IPS-18c (cell line): ENCODE results near the gene GLIS1.

Experiments used
- H3K4me3 ChIP-seq: 2 replicates; pipeline ENCODE4 v1.7.0; 2013; ENCODE audit warnings: low read depth, mild to moderate bottlenecking, low read length, moderate library complexity; ENCODE audit not compliant: insufficient read depth
- H3K9me3 ChIP-seq: one replicate; pipeline ENCODE4 v1.6.1; 2013; ENCODE audit warnings: mild to moderate bottlenecking, low read length, moderate library complexity; ENCODE audit not compliant: control insufficient read depth, insufficient read depth

GLIS1 gene

DNA sequence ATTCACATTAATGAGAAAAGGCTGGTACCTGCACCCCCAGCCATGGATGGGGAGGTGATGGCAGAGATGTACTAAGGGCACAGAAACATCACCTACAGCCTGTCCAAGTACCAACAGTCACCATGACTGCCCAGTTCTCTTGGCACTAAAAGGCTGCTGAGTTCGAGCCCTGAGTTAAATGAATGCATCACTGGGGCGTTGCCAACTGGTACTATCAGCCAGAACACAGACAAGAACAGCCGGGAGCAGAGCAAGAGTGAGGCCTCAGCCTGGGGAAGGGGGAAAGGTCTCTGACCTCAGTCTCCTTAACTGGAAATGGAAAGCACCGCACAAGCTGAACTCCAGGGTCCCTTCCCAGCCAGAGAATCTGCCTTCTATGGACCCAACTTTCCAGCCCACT is 60.5 kb downstream of the GLIS1 start:
- Histone ChIP-seq H3K9me3 (no peaks in the 10 kb centered on the region), H3K4me3 (no peak overlapping the region)

DNA sequence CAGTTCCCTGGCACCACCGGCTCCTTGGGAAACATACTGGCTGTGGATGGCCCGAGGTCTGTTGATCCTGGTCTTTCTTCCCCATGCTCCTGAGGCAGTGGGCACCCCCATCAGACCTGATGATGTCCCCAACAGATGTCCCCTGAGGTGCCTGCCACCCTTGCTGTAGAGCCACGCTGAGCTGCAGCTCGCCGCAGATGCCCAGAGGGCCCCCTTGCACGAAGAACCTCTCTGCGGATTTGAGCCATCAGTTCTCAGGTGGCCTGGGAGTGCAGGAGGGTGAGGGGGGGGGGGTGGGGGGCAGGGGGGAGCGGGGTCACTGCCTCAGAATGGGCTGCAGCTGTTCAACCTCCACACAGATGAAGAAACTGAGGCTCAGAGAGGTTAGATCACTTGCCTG is 60.9 kb downstream of the GLIS1 start:
- no peak overlapping the region for H3K4me3 ChIP-seq
- H3K9me3 ChIP-seq = no peaks in the 10 kb centered on the region

DNA sequence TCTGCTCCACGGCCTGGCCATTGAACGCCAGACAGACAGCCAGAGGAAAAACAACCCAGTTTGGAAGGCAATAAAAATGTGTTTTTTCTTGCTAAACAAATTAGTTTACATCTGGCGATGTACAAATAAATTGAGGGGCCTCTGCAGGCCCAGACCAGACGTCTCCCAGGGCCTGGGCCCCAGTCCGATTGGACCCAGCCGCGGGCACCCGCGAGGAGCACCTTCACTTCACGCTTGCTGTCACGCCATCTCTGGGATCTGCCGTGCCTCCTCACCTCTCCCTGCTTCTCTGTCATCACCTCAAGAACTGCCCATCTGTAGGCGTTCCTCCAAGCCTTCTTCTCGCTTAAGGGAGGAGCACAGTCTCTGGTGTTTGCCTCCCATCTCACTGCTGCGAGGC is 61.5 kb downstream of the GLIS1 start:
- H3K9me3 ChIP-seq = no peaks in the 10 kb centered on the region
- H3K4me3 ChIP-seq = no peak overlapping the region

DNA sequence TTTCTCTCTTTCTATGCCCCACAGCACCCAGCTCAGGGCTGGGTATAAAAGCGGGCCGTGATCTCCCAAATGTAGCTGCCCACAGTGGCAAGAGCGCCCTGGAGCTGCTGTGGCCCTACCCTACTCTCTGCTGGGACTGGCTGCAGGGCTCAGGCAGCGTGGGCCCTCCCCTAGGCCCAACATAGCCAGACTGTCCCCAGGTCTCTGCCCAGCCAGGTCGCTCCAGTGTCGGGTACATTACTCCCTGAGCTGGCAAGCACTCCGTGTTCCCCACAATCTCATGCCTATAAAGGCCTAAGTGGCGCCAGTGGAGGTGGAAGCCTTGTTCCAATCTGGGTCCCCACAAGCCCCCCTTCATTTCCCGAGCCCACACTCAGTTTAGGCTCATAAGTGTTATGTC is 66.2 kb downstream of the GLIS1 start:
- H3K4me3 ChIP-seq = no peak overlapping the region

GRCh38 chr1:53672243-53672642 is 66.7 kb downstream of the GLIS1 start:
- Histone ChIP-seq H3K4me3 (no peak overlapping the region), H3K9me3 (no peaks in the 10 kb centered on the region)

More for the DNA sequence above, 66.2 kb downstream of the GLIS1 start:
- H3K9me3 ChIP-seq = no peaks in the 10 kb centered on the region

DNA sequence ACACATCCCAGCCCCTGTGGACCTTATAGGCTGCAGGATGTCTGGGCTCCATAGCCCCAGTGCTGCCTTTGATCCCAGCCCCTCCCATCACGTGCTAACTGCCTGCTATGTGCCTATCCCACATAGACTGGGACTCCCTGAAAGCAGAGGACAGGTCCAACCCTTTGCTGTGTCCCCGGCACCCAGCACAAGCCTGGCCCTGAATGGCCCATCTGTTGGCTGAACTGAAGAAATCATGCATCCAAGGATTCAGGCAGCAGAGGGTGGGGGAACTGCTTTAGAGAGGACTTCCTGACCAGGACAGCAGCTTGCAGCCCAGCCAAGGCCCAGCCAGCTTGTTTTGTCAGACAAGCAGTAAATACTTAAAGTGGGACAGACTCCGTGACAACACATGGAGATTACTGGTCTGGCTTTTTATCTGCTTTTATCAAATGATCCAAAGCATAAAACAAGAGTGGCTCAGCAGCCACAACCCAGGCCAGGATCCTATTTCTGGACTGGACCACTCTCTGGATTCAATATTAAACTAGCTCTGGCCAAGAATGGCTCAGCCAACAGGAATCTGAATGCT is 69.3 kb downstream of the GLIS1 start:
- H3K9me3 ChIP-seq = no peaks in the 10 kb centered on the region

DNA sequence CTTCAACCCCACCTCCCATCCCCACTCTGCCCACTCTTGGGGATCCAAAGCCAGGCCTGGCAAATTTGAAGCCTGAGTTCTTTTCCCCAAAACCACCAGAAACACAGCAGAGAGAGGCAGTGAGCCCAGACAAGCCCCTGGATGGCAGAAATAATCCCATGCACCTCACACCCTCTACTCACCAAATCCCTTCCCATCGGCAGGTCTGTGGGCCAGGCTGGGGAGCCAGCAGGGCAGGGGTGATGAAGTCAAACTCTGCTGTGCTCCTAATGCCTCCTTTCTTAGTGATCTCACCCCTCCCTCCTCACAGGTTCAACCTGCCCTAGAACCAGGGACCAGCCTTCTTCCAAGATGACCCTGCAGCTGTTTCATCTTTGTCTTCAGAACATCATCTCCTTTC is 72.4 kb downstream of the GLIS1 start:
- H3K9me3 ChIP-seq = no peaks in the 10 kb centered on the region

More for the DNA sequence above, 69.3 kb downstream of the GLIS1 start:
- no peak overlapping the region for H3K4me3 ChIP-seq

GRCh38 chr1:53665996-53666395 is 73.0 kb downstream of the GLIS1 start:
- Histone ChIP-seq H3K4me3 (no peak overlapping the region), H3K9me3 (no peaks in the 10 kb centered on the region)

More for the DNA sequence above, 72.4 kb downstream of the GLIS1 start:
- H3K4me3 ChIP-seq = no peak overlapping the region

- H3K4me3 ChIP-seq = no peak overlapping the region
- no peaks in the 10 kb centered on the region for H3K9me3 ChIP-seq
Observed at GRCh38 chr1:53663529-53664300, 75.2 kb downstream of the GLIS1 start.

- Histone ChIP-seq H3K4me3 (no peak overlapping the region), H3K9me3 (no peaks in the 10 kb centered on the region)
Observed at GRCh38 chr1:53662951-53663350, 76.0 kb downstream of the GLIS1 start.

- Histone ChIP-seq H3K9me3 (no peaks in the 10 kb centered on the region), H3K4me3 (no peak overlapping the region)
Observed at GRCh38 chr1:53662169-53662568, 76.8 kb downstream of the GLIS1 start.

DNA sequence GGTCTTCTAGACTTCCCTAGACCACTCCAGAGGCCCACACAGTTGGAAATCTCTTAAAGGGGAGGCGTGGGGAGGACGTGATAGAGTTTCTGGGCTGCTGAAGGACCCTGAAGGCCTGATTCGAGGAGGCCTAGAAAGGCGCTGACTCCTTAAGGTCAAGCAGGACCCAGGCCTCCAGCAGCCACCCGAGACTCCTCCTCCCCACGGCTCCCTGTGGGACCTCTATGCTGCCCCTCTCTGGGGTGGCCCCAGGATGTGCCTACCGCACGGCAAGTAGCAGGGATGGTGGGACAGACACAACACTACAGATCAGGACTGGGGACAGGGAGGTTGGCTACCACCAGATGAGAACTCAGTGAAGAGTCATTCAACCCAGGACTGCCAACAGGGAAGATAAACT is 77.5 kb downstream of the GLIS1 start:
- Histone ChIP-seq H3K4me3 (no peak overlapping the region), H3K9me3 (no peaks in the 10 kb centered on the region)

DNA sequence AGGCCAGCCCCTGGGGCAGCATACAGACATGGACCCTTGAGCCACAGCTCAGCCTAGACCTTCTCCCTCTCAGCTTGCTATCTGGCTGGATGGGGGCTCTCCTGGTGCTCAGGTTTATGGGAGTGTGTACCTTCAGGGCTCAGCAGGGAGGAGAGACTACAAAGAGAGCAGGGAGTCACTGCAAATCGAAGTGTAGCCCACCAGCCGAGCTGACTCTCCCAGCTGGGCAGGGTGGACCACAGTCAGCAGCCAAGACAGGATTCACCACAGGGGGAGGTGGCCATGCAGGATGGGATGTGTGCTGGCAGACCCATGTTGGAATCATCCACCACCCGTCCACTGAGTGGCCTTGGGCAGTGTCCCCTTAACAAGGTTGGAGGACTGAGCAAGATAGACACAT is 78.3 kb downstream of the GLIS1 start:
- Histone ChIP-seq H3K4me3 (no peak overlapping the region), H3K9me3 (no peaks in the 10 kb centered on the region)

- no peak overlapping the region for H3K4me3 ChIP-seq
- H3K9me3 ChIP-seq = no peaks in the 10 kb centered on the region
Observed at GRCh38 chr1:53659436-53659835, 79.5 kb downstream of the GLIS1 start.

GRCh38 chr1:53658489-53659230 is 80.3 kb downstream of the GLIS1 start:
- Histone ChIP-seq H3K9me3 (no peaks in the 10 kb centered on the region), H3K4me3 (no peak overlapping the region)

GRCh38 chr1:53657891-53658396 is 81.0 kb downstream of the GLIS1 start:
- H3K9me3 ChIP-seq = no peaks in the 10 kb centered on the region

GRCh38 chr1:53657531-53657805 is 81.5 kb downstream of the GLIS1 start:
- H3K4me3 ChIP-seq = no peak overlapping the region
- H3K9me3 ChIP-seq = no peaks in the 10 kb centered on the region

More at GRCh38 chr1:53657891-53658396, 81.0 kb downstream of the GLIS1 start:
- no peak overlapping the region for H3K4me3 ChIP-seq
